ENCODE data around the gene FTO.

DNA sequence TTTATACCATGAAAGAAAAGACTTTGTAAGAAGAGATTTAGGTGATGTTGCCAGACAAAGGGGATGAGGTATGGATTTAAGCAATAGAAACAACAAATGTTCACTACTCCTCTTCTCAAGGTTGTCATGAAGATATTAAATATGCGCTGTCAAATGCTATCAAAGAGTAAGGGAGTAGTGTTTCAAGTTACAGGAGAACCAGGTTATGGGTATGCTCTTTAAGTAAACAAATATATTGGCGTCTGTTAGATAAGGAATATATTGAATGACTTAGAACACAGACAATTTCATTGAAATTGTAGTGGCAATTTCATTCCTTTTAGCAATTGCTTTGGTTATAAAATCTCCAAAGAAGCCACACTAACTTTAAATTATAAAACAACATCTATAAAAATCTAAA, 229.0 kb downstream of the FTO start:
- TF ChIP-seq, protein P1, sequence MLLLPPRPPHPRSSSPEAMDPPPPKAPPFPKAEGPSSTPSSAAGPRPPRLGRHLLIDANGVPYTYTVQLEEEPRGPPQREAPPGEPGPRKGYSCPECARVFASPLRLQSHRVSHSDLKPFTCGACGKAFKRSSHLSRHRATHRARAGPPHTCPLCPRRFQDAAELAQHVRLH (CRISPR knock-in tag; IDR thresholded peaks at IDR 0.05; ENCODE audit: borderline replicate concordance, low read depth), result no peak
- TF ChIP-seq ZNF605 (CRISPR knock-in tag; IDR thresholded peaks at IDR 0.05), result no peak
- TF ChIP-seq HCFC1 (IDR thresholded peaks at IDR 0.05; ENCODE audit: low read depth, low read length), result no peak
- TF ChIP-seq, protein P2, sequence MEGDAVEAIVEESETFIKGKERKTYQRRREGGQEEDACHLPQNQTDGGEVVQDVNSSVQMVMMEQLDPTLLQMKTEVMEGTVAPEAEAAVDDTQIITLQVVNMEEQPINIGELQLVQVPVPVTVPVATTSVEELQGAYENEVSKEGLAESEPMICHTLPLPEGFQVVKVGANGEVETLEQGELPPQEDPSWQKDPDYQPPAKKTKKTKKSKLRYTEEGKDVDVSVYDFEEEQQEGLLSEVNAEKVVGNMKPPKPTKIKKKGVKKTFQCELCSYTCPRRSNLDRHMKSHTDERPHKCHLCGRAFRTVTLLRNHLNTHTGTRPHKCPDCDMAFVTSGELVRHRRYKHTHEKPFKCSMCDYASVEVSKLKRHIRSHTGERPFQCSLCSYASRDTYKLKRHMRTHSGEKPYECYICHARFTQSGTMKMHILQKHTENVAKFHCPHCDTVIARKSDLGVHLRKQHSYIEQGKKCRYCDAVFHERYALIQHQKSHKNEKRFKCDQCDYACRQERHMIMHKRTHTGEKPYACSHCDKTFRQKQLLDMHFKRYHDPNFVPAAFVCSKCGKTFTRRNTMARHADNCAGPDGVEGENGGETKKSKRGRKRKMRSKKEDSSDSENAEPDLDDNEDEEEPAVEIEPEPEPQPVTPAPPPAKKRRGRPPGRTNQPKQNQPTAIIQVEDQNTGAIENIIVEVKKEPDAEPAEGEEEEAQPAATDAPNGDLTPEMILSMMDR (CRISPR knock-in tag; IDR thresholded peaks at IDR 0.05), result no peak
- TF ChIP-seq GTF2F1 (IDR thresholded peaks at IDR 0.05; ENCODE audit: low read length), result no peak
- no peak for TF ChIP-seq ZZZ3 (CRISPR knock-in tag; IDR thresholded peaks at IDR 0.05; ENCODE audit: borderline replicate concordance)
- TF ChIP-seq, protein P3, sequence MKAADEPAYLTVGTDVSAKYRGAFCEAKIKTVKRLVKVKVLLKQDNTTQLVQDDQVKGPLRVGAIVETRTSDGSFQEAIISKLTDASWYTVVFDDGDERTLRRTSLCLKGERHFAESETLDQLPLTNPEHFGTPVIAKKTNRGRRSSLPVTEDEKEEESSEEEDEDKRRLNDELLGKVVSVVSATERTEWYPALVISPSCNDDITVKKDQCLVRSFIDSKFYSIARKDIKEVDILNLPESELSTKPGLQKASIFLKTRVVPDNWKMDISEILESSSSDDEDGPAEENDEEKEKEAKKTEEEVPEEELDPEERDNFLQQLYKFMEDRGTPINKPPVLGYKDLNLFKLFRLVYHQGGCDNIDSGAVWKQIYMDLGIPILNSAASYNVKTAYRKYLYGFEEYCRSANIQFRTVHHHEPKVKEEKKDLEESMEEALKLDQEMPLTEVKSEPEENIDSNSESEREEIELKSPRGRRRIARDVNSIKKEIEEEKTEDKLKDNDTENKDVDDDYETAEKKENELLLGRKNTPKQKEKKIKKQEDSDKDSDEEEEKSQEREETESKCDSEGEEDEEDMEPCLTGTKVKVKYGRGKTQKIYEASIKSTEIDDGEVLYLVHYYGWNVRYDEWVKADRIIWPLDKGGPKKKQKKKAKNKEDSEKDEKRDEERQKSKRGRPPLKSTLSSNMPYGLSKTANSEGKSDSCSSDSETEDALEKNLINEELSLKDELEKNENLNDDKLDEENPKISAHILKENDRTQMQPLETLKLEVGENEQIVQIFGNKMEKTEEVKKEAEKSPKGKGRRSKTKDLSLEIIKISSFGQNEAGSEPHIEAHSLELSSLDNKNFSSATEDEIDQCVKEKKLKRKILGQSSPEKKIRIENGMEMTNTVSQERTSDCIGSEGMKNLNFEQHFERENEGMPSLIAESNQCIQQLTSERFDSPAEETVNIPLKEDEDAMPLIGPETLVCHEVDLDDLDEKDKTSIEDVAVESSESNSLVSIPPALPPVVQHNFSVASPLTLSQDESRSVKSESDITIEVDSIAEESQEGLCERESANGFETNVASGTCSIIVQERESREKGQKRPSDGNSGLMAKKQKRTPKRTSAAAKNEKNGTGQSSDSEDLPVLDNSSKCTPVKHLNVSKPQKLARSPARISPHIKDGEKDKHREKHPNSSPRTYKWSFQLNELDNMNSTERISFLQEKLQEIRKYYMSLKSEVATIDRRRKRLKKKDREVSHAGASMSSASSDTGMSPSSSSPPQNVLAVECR (CRISPR knock-in tag; IDR thresholded peaks at IDR 0.05; ENCODE audit: borderline replicate concordance), result no peak
- no peak for TF ChIP-seq SALL2 (CRISPR knock-in tag; IDR thresholded peaks at IDR 0.05)
- TF ChIP-seq NCOR1 (IDR thresholded peaks at IDR 0.05; ENCODE audit: borderline replicate concordance, low read length), result no peak
- TF ChIP-seq EP300 (IDR thresholded peaks at IDR 0.05; ENCODE audit: low read depth in 2 of 2, low read length in 2 of 2), result no peak
- TF ChIP-seq EP300 (CRISPR knock-in tag; IDR thresholded peaks at IDR 0.05; ENCODE audit: borderline replicate concordance), result no peak
